Endothelial cell of umbilical vein (primary cell): ENCODE data around the gene ESYT2. TPM values are rescaled to one million over a fixed set of nuclear protein-coding genes. Genes with fewer than 3 reads are reported as not detected.

Source experiments
- BruUV-seq: library from RNA; stranded (reverse); fragments of 400-500 nt; replicated peaks from 2 replicates; lab custom pipeline; 2021; lab: Mats Ljungman, UMichigan
- CTCF ChIA-PET: fragments of 300-600, 350-600 bp; sonication (Branson Sonifier 250); formaldehyde crosslinking; loops from one replicate; lab custom pipeline; 2021; ENCODE audit warnings: antibody characterized with exemption, inconsistent platforms; lab: Charles Lee
- POLR2A ChIA-PET: fragments of 300-600, 350-600 bp; sonication (Branson Sonifier 250); formaldehyde crosslinking; loops from one replicate; lab custom pipeline; 2021; ENCODE audit warnings: antibody characterized with exemption, inconsistent platforms; lab: Charles Lee
- DNase-seq: peaks from one replicate; pipeline ENCODE4 v3.0.0-alpha.2; 2011; ENCODE audit warnings: low read depth, low spot score
- FAIRE-seq: peaks from 2 replicates; lab custom pipeline; 2011; peaks lifted over from hg19 to GRCh38; lab: Jason Lieb, UNC
- H2AFZ ChIP-seq: 2 replicates; pipeline ENCODE4 v1.6.0; 2012; ENCODE audit warnings: low read depth, low read length, control low read depth, inconsistent platforms
- H3K27ac ChIP-seq: 2 replicates; pipeline ENCODE4 v1.5.1; 2011; ENCODE audit warnings: low read depth, mild to moderate bottlenecking, control low read depth, low read length, moderate library complexity; ENCODE audit not compliant: insufficient read depth
- H3K27me3 ChIP-seq, 2 experiments: 2 replicates each; pipeline versions ENCODE4 v1.6.0 to v1.6.1; 2011; ENCODE audit warnings: low read length in 2 of 2, mixed read lengths in 1 of 2; ENCODE audit not compliant: control insufficient read depth in 2 of 2, insufficient read depth in 2 of 2
- H3K36me3 ChIP-seq, 2 experiments: 2 replicates in 1 of 2; 3 replicates in 1 of 2; pipeline ENCODE4 v1.5.1; 2011; ENCODE audit warnings: low read length in 2 of 2, mild to moderate bottlenecking in 1 of 2, moderate library complexity in 1 of 2; ENCODE audit not compliant: control insufficient read depth in 2 of 2, insufficient read depth in 2 of 2; ENCODE audit errors: extremely low read depth in 1 of 2
- H3K4me1 ChIP-seq: 3 replicates; pipeline ENCODE4 v1.5.1; 2011; ENCODE audit warnings: mild to moderate bottlenecking, low read length; ENCODE audit not compliant: control insufficient read depth, insufficient read depth; ENCODE audit errors: extremely low read depth
- H3K4me2 ChIP-seq: 2 replicates; pipeline ENCODE4 v1.6.1; 2011; ENCODE audit warnings: low read length, control low read depth, mixed read lengths; ENCODE audit not compliant: insufficient read depth
- H3K4me3 ChIP-seq, 3 experiments: fragments of 200-600 bp in 1 of 3; sonication (generic), shearing (Covaris generic) in 1 of 3; replicated peaks in 1 of 3; 2 replicates each; pipeline ENCODE4 v1.5.1; 2011 to 2016; ENCODE audit warnings: control low read depth in 3 of 3, low read length in 3 of 3, mild to moderate bottlenecking in 2 of 3, inconsistent platforms in 1 of 3, low read depth in 1 of 3, moderate library complexity in 1 of 3; ENCODE audit not compliant: insufficient read depth in 1 of 3
- H3K79me2 ChIP-seq: 2 replicates; pipeline ENCODE4 v1.6.0; 2012; ENCODE audit warnings: low read length, inconsistent platforms; ENCODE audit not compliant: control insufficient read depth, insufficient read depth
- H3K9ac ChIP-seq: replicated peaks from 2 replicates; pipeline ENCODE3; 2011; ENCODE audit warnings: low read length, control low read depth; ENCODE audit not compliant: insufficient read depth; ENCODE audit errors: extremely low read depth
- H3K9me1 ChIP-seq: replicated peaks from 3 replicates; pipeline ENCODE4 v1.6.0; 2011; ENCODE audit warnings: mild to moderate bottlenecking, low read length; ENCODE audit not compliant: control insufficient read depth, insufficient read depth; ENCODE audit errors: extremely low read depth
- H3K9me3 ChIP-seq: replicated peaks from 2 replicates; pipeline ENCODE4 v1.5.1; 2012; ENCODE audit warnings: low read length, inconsistent platforms; ENCODE audit not compliant: control insufficient read depth, insufficient read depth
- H4K20me1 ChIP-seq: replicated peaks from 2 replicates; pipeline ENCODE3; 2011; ENCODE audit warnings: mild to moderate bottlenecking, low read length; ENCODE audit not compliant: control insufficient read depth, insufficient read depth; ENCODE audit errors: extremely low read depth
- EZH2 ChIP-seq: IDR thresholded peaks from 2 replicates; pipeline ENCODE4 v1.6.1; 2012; ENCODE audit warnings: borderline replicate concordance, low read depth, mild to moderate bottlenecking, moderate library complexity, low read length, inconsistent platforms; ENCODE audit not compliant: severe bottlenecking
- FOS ChIP-seq: IDR thresholded peaks from 2 replicates; pipeline ENCODE4 v1.6.1; 2011; ENCODE audit warnings: mild to moderate bottlenecking, low read length, moderate library complexity, borderline replicate concordance; ENCODE audit not compliant: insufficient read depth
- GATA2 ChIP-seq: IDR thresholded peaks from 2 replicates; pipeline ENCODE4 v1.7.0; 2011; ENCODE audit warnings: low read depth, mild to moderate bottlenecking, moderate library complexity, mixed read lengths, low read length; ENCODE audit not compliant: insufficient read length, insufficient read depth
- JUN ChIP-seq: IDR thresholded peaks from 2 replicates; pipeline ENCODE4 v1.6.1; 2011; ENCODE audit warnings: borderline replicate concordance, low read depth; ENCODE audit not compliant: insufficient read length, insufficient read depth
- MYC ChIP-seq: IDR thresholded peaks from one replicate; pipeline ENCODE4 v1.6.1; 2011; ENCODE audit warnings: mild to moderate bottlenecking, low read depth, low read length
- POLR2A ChIP-seq: IDR thresholded peaks from 2 replicates; pipeline ENCODE4 v1.6.1; 2012; ENCODE audit warnings: low read depth, mild to moderate bottlenecking, control low read depth, low read length
- POLR2AphosphoS5 ChIP-seq: IDR thresholded peaks from 2 replicates; pipeline ENCODE4 v1.6.1; 2012; ENCODE audit warnings: low read depth, mild to moderate bottlenecking, control low read depth, low read length, moderate library complexity; ENCODE audit not compliant: insufficient read depth
- dilution Hi-C: fragments of 300-500 bp; cut with MboI; formaldehyde crosslinking; loops from one replicate; pipeline ENCODE4 v1.15.0; 2019; ENCODE audit warnings: low sequenced_read_pairs; ENCODE audit not compliant: extremely low pct_ligation_motif_present
- intact Hi-C: fragments of 100-400 bp; cut with micrococcal nuclease; formaldehyde crosslinking; loops from one replicate; pipeline ENCODE4 v1.10.0; 2022
- polyA plus RNA-seq, 4 experiments: library from polyadenylated mRNA; depleted of rRNA in 3 of 4; stranded (reverse) in 3 of 4; unstranded in 1 of 4; fragments of >200 nt; gene quantifications; 2 replicates each; pipeline versions ENCODE4 v1.2.1 to v1.2.3, GENCODE V29; 2011 to 2012; ENCODE audit warnings: missing spikeins in 1 of 4
- total RNA-seq: library from RNA; stranded (reverse); gene quantifications from 2 replicates; pipeline ENCODE4 v1.2.3, GENCODE V29; 2021
- TF ChIP-seq, protein P1 (sequence below), 2 donors: IDR thresholded peaks; 1 replicate in 1 of 2; 2 replicates in 1 of 2; pipeline ENCODE4 v1.5.1; 2011; ENCODE audit warnings: low read length in 2 of 2, mild to moderate bottlenecking in 2 of 2, moderate library complexity in 2 of 2, control low read depth in 1 of 2, inconsistent platforms in 1 of 2, low read depth in 1 of 2; ENCODE audit not compliant: insufficient read depth in 1 of 2; ENCODE audit errors: extremely low read depth in 1 of 2
- TF ChIP-seq, protein P2 (sequence below): IDR thresholded peaks from 2 replicates; pipeline ENCODE4 v1.6.1; 2011; ENCODE audit not compliant: insufficient read depth, insufficient read length

The ESYT2 gene
- total and polyA plus RNA-seq, 2 donors (not counting 3 experiments of a cell fraction or from before 2014, with no cell fraction given): 18.8 to 46.6 TPM

DNA sequence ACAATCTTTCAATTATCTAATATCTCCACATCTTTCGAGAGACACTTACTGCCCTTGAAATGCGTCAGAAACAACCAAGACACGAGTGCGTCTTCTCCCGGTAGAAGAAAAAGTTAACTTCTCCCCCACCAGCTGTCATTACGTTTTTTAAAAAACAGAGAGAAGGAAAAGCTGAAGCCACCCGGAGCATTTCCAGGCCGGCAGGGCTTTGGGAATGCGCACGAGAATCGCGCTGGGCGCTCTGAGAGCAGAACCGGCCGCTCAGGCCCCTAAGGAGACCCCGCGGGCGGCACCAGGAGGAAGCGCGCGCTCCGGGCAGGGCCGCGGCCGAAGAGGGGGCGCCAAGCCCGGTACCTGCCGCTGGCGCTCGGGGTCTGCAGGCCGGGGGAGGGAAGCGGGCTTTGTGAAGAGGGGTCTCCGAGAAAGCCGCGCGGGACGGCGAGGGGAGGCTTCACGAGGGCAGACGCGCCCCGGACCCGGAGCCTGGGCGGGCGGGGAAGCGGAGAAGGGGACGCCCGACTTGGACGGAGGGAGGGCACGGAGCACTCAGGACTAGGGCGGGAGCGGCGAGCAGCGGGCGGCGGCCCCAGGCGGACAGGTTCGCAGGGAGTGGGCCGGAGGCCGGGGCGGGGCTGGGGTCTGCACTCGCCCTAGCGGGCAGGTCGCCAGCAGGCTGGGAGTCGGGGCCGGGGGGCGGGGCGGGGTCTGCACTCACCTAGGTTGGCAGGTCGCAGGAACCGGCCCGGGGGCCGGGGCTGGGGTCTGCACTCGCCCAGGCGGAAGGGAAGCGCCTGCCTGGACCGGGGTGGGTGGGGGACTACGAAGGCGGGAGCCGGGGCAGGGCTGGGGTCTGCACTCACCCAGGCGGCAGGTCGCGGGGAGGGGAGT, 932 bp downstream of the ESYT2 start:
- intact Hi-C loops: loop anchor here (1.0 to 2.0 kb wide), 7 partner anchors 10 to 148 kb away; partner anchors contain the start of genes DYNC2I1 and NCAPG2
- FAIRE-seq (peak; percentile 67), DNase-seq (peak; percentile 54)
- Histone ChIP-seq H3K4me3 (peak overlapping the region; percentile 72 to 99 (median 80)), H3K27me3 (peaks cover 0 to 1% of the 10 kb centered on the region in 2 experiments), H3K79me2 (peaks cover 38% of the 10 kb centered on the region), H3K36me3 (no peaks in the 10 kb centered on the region), H3K4me2 (peak overlapping the region; percentile 76), H3K9me1 (no peaks in the 10 kb centered on the region), H3K9ac (peak overlapping the region; percentile 74), H3K9me3 (no peaks in the 10 kb centered on the region), H2AFZ (peak overlapping the region; percentile 56), H3K27ac (peak overlapping the region; percentile 66), H4K20me1 (no peaks in the 10 kb centered on the region), H3K4me1 (peaks cover 10% of the 10 kb centered on the region)
- CTCF ChIA-PET: interaction anchor here (0.6 to 2.4 kb wide), 11 partner anchors 7 to 149 kb away, joined by 3 to 18 read pairs (median 5); no protein-coding TSS in a partner anchor
- TF ChIP-seq MYC: no peak
- TF ChIP-seq POLR2A: no peak
- no peak for TF ChIP-seq FOS
- TF ChIP-seq, protein P1, sequence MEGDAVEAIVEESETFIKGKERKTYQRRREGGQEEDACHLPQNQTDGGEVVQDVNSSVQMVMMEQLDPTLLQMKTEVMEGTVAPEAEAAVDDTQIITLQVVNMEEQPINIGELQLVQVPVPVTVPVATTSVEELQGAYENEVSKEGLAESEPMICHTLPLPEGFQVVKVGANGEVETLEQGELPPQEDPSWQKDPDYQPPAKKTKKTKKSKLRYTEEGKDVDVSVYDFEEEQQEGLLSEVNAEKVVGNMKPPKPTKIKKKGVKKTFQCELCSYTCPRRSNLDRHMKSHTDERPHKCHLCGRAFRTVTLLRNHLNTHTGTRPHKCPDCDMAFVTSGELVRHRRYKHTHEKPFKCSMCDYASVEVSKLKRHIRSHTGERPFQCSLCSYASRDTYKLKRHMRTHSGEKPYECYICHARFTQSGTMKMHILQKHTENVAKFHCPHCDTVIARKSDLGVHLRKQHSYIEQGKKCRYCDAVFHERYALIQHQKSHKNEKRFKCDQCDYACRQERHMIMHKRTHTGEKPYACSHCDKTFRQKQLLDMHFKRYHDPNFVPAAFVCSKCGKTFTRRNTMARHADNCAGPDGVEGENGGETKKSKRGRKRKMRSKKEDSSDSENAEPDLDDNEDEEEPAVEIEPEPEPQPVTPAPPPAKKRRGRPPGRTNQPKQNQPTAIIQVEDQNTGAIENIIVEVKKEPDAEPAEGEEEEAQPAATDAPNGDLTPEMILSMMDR (IDR thresholded peaks at IDR 0.05; ENCODE audit: extremely low read depth in 1 of 2, insufficient read depth in 1 of 2, low read depth in 1 of 2, low read length in 2 of 2): no peak
- TF ChIP-seq, protein P2, sequence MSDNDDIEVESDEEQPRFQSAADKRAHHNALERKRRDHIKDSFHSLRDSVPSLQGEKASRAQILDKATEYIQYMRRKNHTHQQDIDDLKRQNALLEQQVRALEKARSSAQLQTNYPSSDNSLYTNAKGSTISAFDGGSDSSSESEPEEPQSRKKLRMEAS: no peak
- no peak for TF ChIP-seq EZH2
- no peak for TF ChIP-seq POLR2AphosphoS5
- no peak for TF ChIP-seq JUN
- no peak for TF ChIP-seq GATA2
- BruUV-seq: no TSS peak
- POLR2A ChIA-PET: interaction anchor here (0.7 to 1.1 kb wide), 3 partner anchors 32 to 59 kb away, joined by 4 to 5 read pairs (median 5); no protein-coding TSS in a partner anchor
- dilution Hi-C loops: no loop called here
